ENCODE data around the gene AMTN.
"Not testable (repeated sequence)": the region's sequence is repeated elsewhere in the genome, so short reads cannot be mapped to it uniquely, and the experiment has no call there.

AMTN gene

GRCh38 chr4:70518269-70518668 is at the start of gene AMTN:
Gene AMTN (plus strand): TSS chr4:70518569. CDS start chr4:70518778, 209 bp downstream.
- DNase-seq, result no peak

- no peak for DNase-seq
Observed at GRCh38 chr4:70471897-70472296, 46.5 kb upstream of the AMTN start, which contains the start of gene MUC7. Gene MUC7 (plus strand): TSS chr4:70472197. CDS start chr4:70474022, 1,825 bp downstream.

- no peak for DNase-seq
Observed at GRCh38 chr4:70473679-70474078, 44.7 kb upstream of the AMTN start.

DNA sequence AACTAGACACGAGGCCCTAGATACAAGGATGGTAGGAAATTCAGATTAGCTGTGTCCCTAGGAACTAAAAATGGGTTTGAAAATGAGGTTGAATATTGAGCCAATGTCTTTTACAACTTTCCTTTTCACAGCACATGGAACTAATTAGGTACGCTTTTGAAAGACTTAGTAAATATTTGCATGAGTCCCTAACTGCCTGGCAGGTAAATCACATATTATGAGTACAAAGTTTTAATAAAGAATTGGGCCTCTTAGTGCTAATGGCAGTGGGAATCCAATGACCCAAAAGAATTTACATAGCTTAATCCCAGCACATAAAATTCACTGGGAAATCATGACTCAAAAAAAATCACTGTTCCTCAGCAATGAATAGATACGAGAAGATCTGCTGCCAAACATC is 29.6 kb upstream of the AMTN start:
- DNase-seq, result no peak

GRCh38 chr4:70496231-70496630 is 22.1 kb upstream of the AMTN start:
- DNase-seq, result no peak

DNA sequence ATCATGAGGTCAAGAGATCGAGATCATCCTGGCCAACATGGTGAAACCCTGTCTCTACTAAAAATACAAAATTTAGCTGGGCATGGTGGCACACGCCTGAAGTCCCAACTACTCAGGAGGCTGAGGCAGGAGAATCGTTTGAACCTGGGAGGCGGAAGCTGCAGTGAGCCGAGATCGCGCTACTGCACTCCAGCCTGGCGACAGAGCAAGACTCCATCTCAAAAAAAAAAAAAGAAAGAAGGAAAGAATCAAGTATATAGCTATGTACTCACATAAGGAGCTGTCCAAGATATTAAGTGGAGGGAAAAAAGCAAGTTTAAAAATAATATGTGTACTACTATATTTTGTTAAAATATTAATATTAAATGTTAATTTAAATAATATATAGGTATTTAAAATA is 16.5 kb upstream of the AMTN start:
- DNase-seq, result not testable (repeated sequence)

GRCh38 chr4:70504733-70505132 is 13.6 kb upstream of the AMTN start:
- DNase-seq, result no peak

DNA sequence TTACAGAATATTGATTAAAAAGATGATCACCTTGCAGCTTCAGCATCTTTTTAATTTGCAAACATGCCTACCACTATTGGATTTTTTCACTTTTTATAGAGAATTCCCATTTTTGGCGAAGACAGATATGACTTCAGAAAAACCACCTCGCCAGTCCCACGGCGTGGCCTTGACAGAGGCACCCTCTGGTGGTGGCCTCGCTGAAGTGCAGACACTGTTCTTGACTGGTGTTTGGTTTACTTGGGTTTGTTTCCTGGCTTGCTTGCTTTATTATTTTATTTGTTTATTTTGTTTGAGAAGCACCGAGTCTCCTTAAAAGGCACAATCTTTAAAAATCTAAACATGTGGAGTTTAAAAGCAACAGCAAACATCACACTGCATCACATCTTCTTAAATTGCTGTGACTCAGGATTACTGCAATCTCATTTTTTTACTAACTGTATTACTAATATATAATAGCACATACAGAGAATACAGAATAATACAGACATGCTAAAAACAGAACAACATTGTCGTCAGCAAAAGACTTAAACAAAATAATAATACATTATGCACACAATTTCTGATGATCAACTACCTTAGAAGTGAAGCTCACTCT is 13.1 kb upstream of the AMTN start:
- peak; percentile 43 for DNase-seq

GRCh38 chr4:70508801-70509200 is 9.6 kb upstream of the AMTN start:
- DNase-seq, result no peak

- no peak for DNase-seq
Observed at GRCh38 chr4:70511365-70511764, 7.0 kb upstream of the AMTN start.

DNA sequence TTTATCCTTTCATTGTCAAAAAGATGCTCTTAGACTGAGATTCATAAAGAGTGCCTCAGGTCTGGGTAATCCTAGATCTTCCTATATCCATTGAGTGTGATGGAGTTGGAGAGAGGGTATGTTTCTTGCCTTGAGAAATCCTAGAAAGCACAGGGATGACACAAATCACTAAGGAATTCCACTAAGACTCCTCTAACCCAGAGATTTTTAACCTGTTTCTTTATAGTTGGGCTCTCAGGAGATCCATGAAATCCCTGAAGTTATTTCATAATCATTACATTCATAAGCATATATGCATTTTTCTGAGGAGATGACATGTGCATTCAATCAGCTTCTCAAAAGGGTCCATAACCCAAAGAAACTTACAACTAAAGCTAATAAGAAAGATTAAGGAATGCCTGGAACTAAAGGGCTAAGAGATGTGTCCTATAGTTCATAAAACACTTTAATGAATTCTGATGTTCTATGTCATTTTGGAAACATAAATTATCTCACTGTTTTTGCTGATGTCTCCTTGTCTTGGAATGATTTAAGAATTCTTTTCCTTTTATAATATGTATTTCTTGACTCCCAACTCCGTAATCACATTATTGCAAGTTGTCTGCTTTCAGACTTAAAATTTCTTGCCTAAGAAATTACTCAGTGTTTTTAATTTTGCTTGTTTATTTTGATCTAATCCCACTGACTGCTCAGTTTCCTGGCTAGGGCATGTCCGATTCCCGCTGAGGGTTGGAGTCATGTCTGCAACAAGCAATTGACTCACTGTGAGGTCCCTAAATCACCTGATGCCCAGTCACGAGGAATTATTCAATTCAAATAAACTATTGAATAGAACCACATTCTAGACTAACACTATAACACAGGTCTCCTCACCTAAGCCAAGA is 2.8 kb upstream of the AMTN start:
- no peak for DNase-seq

GRCh38 chr4:70518716-70519115 is 347 bp downstream of the AMTN start:
- DNase-seq, result no peak

- DNase-seq, result no peak
Observed at GRCh38 chr4:70522626-70523025, 4.3 kb downstream of the AMTN start.

DNA sequence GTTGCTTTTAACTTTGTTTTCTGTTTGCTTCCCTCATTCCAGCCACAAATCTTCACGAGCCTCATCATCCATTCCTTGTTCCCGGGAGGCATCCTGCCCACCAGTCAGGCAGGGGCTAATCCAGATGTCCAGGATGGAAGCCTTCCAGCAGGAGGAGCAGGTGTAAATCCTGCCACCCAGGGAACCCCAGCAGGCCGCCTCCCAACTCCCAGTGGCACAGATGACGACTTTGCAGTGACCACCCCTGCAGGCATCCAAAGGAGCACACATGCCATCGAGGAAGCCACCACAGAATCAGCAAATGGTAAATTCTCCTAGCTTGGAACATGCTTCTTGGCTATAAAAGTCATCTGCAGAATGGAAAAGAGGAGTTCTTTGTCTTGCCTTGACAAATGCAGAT is 12.6 kb downstream of the AMTN start:
- DNase-seq, result no peak

DNA sequence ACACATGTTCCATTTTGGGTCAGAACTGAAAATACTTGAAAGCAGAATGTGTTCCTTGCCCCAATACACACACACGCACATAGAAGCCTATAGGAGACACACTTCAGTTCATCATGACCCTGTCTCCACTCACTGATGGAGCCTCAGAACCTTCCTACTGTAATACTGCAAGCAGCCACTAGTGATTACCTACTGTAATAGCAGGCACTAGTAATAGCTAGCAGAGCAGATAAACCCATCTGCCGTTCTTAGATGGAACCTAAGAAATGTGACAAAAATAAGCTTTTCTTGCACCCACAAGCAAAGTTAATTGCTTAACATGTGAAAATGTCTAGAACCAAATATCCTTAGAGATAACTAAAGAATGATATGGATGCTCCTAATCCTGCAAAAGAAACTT is 13.6 kb downstream of the AMTN start:
- no peak for DNase-seq

GRCh38 chr4:70533211-70533610 is 14.8 kb downstream of the AMTN start:
- DNase-seq, result no peak

GRCh38 chr4:70533791-70534190 is 15.4 kb downstream of the AMTN start:
- DNase-seq, result no peak

- DNase-seq, result not testable (repeated sequence)
Observed at GRCh38 chr4:70534886-70535285, 16.5 kb downstream of the AMTN start.

GRCh38 chr4:70538869-70539268 is 20.5 kb downstream of the AMTN start:
- DNase-seq, result no peak

GRCh38 chr4:70544279-70544868 is 26.0 kb downstream of the AMTN start:
- no peak for DNase-seq

GRCh38 chr4:70556856-70557255 is 38.5 kb downstream of the AMTN start:
- no peak for DNase-seq

DNA sequence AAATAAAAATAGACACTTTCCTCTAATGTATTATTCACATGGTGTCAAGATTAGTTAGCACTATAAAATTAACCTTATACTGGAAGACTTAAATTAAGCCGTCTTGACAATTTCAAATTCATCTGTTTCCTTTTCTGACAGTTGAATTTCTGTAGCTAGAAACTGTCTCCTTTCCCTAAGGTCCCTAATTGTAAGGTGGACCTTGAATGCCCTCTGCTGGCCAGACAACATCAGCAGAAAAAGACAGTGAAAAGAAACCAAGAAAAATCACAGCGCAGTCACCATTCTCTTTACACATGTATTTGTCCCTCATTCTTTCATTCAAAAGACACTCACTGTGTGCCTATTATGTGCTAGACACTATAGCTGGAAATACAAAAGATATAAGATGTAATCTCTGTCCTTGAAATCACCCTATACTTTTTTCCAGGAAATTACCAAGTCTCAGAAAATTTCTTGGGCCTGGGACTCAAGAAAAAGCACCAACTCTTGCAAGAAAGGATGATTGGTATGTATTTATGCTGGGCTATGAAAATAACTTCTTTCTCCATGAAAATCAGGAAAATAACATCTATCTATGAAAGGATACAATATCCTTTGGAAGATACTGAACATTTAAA is 41.0 kb downstream of the AMTN start:
- peak; percentile 23 for DNase-seq

GRCh38 chr4:70559924-70560323 is 41.6 kb downstream of the AMTN start:
- no peak for DNase-seq

GRCh38 chr4:70564033-70564432 is 45.7 kb downstream of the AMTN start:
- DNase-seq, result no peak
